GM23248 (cell line): ENCODE measurements around the gene HMGXB4.

Experiments
- EZH2 ChIP-seq: fragments of 200-600 bp; sonication (generic); IDR thresholded peaks from 2 replicates; pipeline ENCODE4 v1.6.1; 2018; ENCODE audit warnings: antibody characterized with exemption, mild to moderate bottlenecking; ENCODE audit not compliant: insufficient read depth, poor library complexity, severe bottlenecking
- EZH2phosphoT487 ChIP-seq: fragments of 200-600 bp; sonication (generic); IDR thresholded peaks from 2 replicates; pipeline ENCODE4 v1.6.1; 2018; ENCODE audit warnings: antibody characterized with exemption, moderate library complexity, mild to moderate bottlenecking, low read depth; ENCODE audit not compliant: insufficient read depth

GRCh38 chr22:35326854-35327562 is 69.7 kb downstream of the HMGXB4 start:
- no peak for TF ChIP-seq EZH2phosphoT487
- TF ChIP-seq EZH2: no peak
